Measurements from ENCODE around the gene CHCHD5. TPM values are rescaled to one million over a fixed set of nuclear protein-coding genes. Genes with fewer than 3 reads are reported as not detected.
"Not testable (repeated sequence)": the region's sequence is repeated elsewhere in the genome, so short reads cannot be mapped to it uniquely, and the experiment has no call there.

Gene CHCHD5, protein sequence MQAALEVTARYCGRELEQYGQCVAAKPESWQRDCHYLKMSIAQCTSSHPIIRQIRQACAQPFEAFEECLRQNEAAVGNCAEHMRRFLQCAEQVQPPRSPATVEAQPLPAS
- 10 to 100 TPM; 35.8 to 38.6 TPM for total RNA-seq

DNA sequence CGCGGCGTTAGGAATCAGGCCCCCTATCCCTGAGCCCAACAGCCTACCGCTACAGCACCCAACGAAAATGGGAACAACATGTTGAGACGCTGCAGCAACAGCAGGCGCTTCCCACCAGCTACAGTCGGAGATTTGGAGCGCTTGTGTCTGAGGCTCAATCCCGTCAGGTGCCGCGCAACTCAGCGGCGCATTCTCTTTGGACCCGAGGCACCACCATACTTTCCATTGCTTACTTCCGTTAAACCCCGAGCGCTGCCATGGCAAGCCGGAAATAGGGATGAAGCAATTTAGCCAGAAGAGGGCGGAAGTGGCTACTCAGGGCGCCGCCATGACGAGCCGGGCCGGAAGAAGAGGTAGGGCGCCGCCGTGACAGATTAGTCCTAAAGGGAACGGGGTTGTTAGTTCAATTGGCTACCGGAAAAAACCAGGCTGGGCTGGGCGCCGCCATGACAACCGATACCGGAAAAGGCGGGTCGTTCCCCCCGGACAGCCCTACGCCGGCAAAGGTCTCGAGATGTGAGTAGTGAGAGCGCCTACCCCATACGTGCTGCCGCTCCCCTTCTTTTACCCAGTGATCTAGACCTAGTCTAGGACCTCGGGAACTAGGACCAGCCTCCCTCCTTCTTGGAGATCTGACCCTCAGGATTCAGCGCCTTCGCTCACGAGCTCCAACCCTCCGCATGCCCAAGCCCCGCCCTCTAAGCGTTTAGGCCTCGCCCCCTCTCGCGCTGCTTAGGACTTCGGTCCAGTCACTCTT, at the start of gene CHCHD5:
Gene CHCHD5, plus strand, starts transcription at position 476 of the 757 bp plus-strand sequence. Its CDS starts 39 bp downstream, at position 515.
- ChIA-PET POLR2A (no interaction called here), CTCF (interaction anchor here (1.3 to 4.7 kb wide), 5 partner anchors 16 to 165 kb away, joined by 3 to 16 read pairs (median 7); no protein-coding TSS in a partner anchor)

DNA sequence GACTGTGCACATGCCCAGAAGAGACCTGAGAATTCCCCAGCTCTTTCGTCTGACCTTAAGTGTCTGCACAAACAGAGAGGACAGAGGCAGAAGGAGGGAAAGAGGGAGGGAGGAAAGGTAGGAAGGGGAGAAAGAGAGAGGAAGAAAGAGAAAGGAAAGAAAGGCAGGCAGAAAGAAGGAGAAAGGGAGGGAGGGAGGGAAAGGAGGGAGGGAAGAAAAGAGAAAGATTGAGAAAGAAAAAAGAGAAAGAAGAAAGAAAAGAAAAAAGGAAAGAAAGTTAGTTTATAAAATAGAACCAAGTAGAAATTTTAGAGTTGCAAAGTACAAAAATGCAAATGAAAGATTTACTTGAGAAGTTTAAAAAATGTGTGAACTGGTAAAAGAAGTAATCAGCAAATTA, 49.6 kb upstream of the CHCHD5 start:
- ChIA-PET CTCF (interaction anchor here (1.4 kb wide), 1 partner anchor 53 kb away, joined by 3 read pairs; no protein-coding TSS in a partner anchor), POLR2A (no interaction called here)

DNA sequence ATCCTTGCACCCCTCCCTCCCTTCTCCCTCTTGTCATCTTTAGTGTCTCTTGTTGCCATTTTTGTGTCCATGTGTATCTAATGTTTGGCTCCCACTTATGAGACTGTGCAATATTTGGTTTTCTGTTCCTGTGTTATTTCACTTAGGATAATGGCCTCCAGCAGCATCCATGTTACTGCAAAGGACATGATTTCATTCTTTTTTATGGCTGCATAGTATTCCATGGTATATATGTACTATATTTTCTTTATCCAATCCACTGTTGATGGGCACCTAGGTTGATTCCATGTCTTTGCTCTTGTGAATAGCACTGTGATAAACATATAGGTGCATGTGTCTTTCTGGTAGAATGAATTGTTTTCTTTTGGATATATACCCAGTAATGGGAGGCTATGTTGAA, 47.7 kb upstream of the CHCHD5 start:
- CTCF ChIA-PET, POLR2A ChIA-PET: not testable (repeated sequence)

DNA sequence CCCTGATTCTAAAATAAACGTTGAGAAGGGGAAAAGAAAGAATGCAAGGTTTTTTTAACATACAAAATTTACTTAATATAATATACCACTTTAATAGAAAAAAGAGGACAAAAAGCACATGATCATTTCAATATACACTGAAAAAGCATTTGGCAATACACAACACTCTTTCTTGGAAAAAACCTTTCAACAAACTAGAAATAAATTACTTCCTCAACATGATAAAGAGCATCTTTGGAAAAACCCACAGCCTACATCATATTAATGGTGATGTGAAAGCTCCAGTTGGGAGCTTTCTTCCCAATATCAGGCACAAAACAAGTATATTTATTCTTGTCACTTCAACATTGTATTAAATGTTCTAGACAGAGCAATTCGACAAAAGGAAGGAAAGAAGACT, 45.1 kb upstream of the CHCHD5 start:
- POLR2A ChIA-PET: no interaction called here

DNA sequence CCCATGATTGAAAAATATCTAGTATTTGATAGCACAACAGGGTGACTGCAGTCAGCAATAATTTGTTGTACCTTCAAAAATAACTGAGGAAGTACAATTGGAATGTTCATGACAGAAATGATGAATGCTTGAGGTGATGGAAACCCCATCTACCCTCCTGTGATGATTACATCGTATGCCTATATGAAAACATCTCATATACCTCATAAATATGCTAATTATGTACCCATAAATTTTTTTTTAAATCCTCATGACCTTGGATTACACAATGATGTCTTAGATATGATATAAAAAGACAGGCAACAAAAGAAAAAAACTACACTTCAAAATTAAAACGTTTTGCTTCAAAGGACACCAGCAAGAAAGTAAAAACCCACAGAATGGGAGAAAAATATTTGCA, 43.5 kb upstream of the CHCHD5 start:
- ChIA-PET POLR2A (interaction anchor here (1.7 kb wide), 1 partner anchor 58 kb away, joined by 7 read pairs; no protein-coding TSS in a partner anchor), CTCF (interaction anchor here (1.0 kb wide), 1 partner anchor 491 kb away, joined by 4 read pairs; no protein-coding TSS in a partner anchor)

More for the DNA sequence above, 45.1 kb upstream of the CHCHD5 start:
- CTCF ChIA-PET: no interaction called here

DNA sequence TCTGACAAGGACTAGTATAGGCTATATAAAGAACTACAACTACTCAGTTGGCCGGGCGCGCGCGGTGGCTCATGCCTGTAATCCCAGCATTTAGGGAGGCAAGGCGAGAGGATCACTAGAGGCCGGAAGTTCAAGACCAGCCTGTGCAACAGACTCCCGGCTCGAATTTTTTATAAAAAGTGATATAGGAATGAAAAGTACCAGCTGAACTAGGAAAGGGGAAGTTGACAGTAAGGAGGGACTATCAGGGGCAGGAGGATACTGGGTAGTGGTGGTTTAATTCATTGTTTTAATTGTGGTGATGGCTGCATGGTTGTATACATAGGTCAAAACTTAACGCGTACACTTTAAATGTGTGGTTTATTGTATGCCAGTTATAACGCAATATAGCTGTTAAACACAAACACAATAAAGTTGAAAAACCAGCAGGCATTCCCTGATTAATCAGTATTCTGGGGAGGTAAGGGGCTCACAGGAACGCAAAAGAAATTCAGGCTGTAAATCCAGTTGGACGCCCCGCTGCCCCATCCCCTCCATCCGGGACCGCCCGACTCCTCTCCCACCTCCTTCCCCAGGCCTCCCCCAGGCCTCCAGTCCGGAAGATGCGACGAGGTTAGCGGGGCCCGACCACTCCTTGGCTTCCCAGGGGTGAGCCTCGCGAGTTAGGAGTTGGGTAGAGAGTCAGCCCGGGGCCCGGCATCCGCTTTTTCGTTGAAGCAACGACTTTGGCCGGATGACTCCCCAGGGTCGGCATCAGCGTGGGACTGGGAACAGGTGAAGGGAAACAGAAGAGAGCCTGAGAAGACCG, 42.9 kb upstream of the CHCHD5 start:
- ChIA-PET POLR2A (interaction anchor here (1.7 kb wide), 1 partner anchor 58 kb away, joined by 7 read pairs; no protein-coding TSS in a partner anchor), CTCF (no interaction called here)

DNA sequence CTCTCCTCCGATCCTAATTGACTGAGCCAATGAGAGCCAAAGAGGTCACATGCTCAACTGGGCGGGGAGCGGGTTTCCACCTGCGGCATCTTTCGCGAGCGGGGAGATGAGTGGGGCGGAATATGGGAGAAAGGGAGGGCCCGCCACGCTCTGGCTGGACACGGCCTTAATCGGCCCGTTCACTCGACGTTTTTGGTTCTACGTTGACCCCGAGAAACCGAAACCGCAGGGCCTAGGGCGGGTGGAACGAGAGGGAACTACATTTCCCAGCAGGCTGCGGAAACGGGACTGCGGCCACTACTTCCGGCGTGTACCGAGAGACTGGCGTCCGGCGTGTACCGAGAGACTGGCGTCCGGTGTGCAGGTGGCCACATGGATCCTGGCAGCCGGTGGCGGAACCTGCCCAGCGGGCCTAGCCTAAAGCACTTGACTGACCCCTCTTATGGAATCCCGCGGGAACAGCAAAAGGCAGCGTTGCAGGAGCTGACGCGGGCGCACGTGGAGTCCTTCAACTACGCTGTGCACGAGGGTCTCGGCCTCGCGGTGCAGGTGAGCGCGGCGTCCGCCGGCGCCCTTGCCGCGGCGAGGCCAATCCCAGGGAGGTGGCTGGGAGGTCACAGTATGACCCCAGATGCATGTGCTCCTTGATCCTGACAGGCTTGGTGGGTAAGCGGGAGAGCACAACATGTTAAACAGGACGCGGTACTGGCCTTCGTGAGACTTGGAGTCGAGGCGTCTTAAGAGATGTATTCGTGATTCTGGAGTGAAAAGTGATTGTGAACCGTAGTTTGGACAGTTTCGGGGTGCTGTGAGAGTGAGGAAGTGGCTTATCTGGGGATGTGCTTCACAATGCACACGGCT, 42.1 kb upstream of the CHCHD5 start, which contains the start of gene POLR1B:
Gene POLR1B, plus strand, starts transcription at position 343 of the 861 bp plus-strand sequence. Its CDS starts 30 bp downstream, at position 373.
- ChIA-PET CTCF (interaction anchor here (1.1 to 1.9 kb wide), 2 partner anchors 41 to 62 kb away, joined by 5 to 7 read pairs; no protein-coding TSS in a partner anchor), POLR2A (interaction anchor here (1.7 kb wide), 1 partner anchor 59 kb away, joined by 7 read pairs; no protein-coding TSS in a partner anchor)

DNA sequence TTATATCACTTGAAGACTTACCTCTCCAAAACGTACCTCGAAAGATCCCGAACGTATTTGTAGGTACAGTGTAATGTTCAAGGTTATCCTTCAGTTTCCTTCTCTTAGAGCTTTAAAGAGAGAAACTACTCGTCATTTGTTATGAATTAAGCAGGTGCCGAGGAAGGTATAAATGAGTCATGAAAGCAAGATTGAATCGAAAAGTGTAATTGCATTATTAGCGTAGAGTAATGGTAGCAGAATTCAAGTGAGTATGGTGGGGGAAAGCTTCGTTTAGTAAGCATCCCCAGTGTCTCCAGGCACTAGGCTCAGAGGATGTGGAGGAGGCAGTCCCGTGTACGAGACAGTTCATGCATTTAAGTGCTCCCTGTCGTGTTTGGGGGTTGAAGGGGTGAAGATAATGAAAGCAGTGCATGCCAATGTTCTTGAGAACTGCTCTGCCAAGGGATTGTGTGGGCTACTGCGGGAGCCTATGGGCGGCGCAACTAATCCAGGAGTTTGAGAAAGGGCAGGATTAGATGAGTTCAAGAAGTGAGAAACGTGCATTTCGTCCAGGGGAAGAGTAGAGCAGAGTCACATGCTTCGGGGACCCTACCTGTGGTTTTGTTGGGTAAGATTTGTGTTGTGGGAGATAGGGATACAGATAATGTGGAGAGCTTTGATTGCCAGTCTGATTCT, 41.3 kb upstream of the CHCHD5 start:
- ChIA-PET POLR2A (no interaction called here), CTCF (interaction anchor here (1.1 to 1.9 kb wide), 2 partner anchors 41 to 62 kb away, joined by 5 to 7 read pairs; no protein-coding TSS in a partner anchor)

DNA sequence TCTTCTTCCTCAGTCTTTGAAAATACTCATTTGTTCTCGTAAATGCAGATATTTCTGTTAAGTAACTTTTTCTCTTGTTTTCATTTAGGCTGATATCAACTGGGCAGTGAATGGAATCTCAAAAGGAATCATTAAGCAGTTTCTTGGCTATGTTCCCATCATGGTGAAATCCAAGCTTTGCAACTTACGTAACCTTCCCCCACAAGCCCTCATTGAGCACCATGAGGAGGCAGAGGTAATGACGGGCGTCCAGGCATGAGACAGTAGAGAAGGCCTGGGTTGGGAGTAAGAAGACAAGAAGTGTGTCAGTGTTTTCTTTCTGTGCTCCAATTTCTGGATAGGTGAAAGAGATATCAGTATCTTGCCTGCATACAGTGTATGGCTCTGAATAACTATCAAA, 37.1 kb upstream of the CHCHD5 start:
- ChIA-PET CTCF (no interaction called here), POLR2A (interaction anchor here (0.7 kb wide), 1 partner anchor 114 kb away, joined by 6 read pairs; the partner anchor contains the start of gene RGPD8)

DNA sequence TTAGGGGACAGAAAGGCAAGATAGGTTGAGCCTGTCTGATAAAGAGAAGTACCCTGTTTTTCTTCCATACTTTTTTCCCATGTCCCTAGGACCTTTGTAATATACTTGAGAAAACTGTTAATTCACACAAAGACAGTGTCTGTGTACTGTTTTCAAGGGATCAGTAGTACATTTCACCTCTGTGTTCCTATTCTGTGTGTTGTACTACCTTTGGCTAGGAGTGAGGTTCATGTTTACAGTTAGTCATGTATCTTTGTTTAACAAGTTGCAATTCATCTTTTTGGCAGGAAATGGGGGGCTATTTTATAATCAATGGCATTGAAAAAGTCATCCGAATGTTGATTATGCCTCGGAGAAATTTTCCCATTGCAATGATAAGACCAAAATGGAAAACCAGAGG, 35.4 kb upstream of the CHCHD5 start:
- ChIA-PET POLR2A (no interaction called here), CTCF (no interaction called here)

DNA sequence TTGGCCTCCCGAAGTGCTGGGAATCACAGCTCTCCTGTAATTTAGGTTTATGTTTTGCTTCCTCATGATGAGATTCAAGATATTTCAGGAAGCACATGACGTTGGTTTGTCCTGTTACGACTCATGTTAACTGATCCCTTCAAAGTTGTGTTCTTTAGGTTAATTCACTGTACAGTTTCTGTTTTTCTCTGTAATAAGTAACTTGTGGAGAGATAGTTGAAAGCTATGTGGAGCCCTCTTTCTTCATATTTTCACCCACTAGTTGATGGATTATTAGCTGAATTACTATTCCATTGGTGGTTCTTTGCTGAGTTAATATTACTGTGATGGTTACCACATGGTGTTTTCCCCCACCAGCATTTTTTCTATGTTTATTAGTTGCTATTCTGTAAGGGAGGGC, 18.3 kb upstream of the CHCHD5 start:
- POLR2A ChIA-PET: interaction anchor here (0.6 kb wide), 1 partner anchor 728 kb away, joined by 4 read pairs; no protein-coding TSS in a partner anchor
- CTCF ChIA-PET: interaction anchor here (0.6 kb wide), 1 partner anchor 509 kb away, joined by 3 read pairs; no protein-coding TSS in a partner anchor

DNA sequence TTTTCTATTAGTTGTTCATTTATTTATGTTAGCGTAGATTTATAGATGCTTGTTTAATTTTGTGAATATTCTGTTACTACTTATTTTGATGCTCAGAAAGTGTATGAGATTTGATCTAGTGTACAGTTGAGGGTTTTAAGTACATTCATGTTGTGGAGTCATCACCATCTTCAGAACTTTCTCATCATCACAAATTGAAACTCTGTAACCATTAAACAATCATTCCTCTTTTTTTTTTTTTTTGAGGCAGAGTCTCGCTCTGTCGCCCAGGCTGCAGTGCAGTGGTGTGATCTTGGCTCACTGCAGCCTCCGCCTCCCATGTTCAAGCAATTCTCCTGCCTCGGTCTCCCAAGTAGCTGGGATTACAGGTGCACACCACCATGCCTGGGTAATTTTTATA, 17.9 kb upstream of the CHCHD5 start:
- CTCF ChIA-PET: not testable (repeated sequence)

DNA sequence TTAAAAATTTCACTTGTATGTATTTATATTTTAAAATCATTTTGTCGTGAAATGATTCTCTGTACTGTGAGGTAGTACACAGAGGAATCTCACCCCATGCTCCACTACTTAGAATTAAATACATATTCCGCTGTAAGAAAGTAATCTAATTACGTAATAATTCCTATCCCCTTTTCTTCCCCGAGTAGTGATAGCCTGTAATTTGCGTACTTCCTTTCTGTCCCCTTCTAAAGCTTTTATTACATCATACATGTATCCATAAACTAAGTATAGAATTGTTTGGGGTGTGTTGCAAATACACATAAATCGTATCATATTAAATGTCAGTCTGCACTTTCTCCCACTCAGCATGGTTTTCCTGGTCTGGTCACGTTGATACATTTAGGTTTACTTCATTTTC, 12.4 kb upstream of the CHCHD5 start:
- CTCF ChIA-PET: no interaction called here
- POLR2A ChIA-PET: no interaction called here

More for the DNA sequence above, 17.9 kb upstream of the CHCHD5 start:
- POLR2A ChIA-PET: not testable (repeated sequence)

DNA sequence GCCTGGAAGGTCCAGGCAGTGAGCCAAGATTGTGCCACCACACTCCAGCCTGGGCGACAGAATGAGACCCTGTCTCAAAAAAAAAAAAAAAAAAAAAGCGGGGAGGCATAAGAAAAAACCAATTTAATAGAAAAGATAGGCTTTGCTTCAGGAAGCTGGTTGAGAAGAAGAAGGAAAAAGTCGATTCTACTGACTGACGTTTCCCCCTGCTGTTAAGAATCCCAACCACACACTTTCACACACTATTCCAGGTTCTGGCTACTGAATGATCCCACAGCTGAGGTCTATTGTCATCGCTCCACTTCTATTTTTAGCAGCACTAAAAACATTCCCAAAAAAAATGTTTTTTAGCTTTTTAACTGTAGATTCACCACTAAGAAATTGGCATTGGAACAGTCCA, 6.7 kb upstream of the CHCHD5 start:
- CTCF ChIA-PET: interaction anchor here (1.0 kb wide), 1 partner anchor 33 kb away, joined by 4 read pairs; no protein-coding TSS in a partner anchor
- POLR2A ChIA-PET: no interaction called here

DNA sequence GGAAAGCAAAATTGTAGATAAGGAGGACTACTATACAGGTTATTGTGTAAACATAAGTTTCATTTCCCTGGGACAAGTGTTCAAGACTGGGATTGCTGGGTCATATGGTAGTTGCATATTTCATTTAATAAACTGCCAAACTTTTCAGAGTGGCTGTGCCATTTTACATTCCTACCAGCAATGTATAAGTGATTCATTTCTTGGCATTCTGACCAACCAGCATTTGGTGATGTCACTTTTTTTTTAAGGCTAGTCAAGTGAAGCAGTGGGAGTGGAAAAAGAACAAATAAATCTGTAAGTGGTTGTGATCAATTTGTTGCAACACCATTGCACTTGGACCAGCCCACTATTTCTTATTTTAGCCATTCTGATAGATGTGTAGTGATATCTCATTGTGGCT, 5.2 kb upstream of the CHCHD5 start:
- ChIA-PET CTCF (no interaction called here), POLR2A (no interaction called here)

DNA sequence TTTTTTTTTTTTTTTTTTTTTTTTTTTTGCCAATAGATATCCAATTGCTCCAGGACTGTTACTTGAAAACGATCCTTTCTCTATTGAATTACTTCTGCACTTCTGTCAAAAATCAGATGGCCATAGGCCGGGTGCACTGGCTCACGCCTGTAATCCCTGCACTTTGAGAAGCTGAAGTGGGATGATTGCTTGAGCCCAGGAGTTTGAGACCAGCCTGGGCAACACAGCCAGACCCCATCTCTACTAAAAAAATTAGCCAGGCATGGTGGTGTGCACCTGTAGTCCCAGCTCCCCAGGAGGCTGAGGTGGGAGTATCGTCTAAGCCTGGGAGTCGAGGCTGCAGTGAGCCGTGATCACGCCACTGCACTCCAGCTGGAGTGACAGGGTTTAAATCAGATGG, 4.3 kb upstream of the CHCHD5 start:
- POLR2A ChIA-PET: no interaction called here
- CTCF ChIA-PET: no interaction called here

DNA sequence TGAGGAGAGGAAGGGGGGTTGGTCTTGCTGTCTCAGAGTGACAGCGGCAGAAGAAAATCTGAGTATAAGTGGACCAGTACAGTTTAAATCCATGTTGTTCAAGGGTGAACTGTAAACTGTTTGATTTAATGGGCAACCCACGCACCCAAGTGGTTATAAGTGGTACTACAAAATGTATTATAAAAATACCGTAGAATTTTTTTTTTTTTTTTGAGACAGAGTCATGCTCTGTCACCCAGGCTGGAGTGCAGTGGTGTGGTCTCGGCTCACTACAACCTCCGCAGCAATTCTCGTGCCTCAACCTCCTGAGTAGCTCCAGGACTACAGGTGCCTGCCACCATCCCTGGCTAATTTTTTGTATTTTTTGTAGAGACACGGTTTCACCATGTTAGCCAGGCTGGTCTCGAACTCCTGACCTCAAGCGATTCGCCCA, 2.1 kb upstream of the CHCHD5 start:
- ChIA-PET CTCF (interaction anchor here (0.7 to 1.6 kb wide), 2 partner anchors 44 to 414 kb away, joined by 3 to 4 read pairs; no protein-coding TSS in a partner anchor), POLR2A (interaction anchor here (0.7 kb wide), 1 partner anchor 64 kb away, joined by 5 read pairs; no protein-coding TSS in a partner anchor)

DNA sequence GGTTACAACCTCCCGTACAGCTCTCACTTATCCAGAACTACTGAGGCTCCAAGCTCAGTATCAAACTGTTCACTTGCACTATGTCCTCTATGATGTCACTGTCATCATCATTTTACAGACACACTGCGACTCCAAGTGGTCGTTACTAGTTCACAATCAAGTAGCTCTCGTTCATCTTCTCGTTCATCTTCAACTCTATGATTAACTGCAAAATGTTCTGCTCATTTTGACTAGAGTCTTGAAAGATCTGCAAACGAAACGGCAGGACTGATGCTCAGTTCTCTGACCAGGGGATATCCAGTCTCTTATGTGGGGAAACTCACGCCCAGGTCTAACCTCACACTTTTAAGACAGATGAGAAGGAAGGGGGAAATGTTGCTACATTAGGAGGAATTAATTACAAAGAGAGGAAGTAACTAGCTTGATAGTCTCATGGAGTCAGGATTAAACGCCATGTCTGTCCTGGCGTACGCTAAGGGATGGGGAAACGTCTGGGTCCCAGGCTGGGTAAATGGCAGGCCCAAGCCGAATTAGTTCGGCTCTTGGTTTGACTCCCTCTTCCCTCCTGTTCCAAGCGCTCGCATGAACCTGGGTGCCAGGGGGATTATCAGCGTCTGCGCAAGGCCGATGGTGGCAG, 794 bp upstream of the CHCHD5 start:
- CTCF ChIA-PET: interaction anchor here (0.7 to 4.7 kb wide), 7 partner anchors 17 to 166 kb away, joined by 3 to 16 read pairs (median 5); no protein-coding TSS in a partner anchor
- POLR2A ChIA-PET: no interaction called here
